ENCODE measurements around the gene MIGA2.

MIGA2 gene

DNA sequence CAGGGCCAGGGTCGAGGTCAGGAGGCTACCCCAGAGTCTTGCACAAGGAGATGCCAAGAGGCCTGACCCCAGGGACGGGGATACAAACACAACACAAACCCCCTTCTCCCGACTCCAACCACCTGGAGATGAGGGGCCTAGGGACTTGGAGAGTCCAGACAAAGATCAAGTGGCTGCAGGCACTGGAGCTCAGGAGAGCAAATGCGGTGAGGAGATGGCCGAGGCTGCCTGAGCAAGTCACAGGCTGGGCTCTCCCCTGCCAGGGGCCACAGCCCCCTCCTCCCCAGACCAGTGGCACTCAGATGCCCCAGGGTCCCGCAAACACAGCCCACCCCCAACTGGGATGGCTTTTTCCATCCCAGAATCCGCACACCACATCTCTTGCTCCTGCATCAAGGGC lies 24.1 kb upstream of the MIGA2 start:
- WGBS = 94% methylated on average over 6 of the region's 7 CpGs
- no peak overlapping the region for H3K9ac ChIP-seq (ENCODE audit: low read length)

DNA sequence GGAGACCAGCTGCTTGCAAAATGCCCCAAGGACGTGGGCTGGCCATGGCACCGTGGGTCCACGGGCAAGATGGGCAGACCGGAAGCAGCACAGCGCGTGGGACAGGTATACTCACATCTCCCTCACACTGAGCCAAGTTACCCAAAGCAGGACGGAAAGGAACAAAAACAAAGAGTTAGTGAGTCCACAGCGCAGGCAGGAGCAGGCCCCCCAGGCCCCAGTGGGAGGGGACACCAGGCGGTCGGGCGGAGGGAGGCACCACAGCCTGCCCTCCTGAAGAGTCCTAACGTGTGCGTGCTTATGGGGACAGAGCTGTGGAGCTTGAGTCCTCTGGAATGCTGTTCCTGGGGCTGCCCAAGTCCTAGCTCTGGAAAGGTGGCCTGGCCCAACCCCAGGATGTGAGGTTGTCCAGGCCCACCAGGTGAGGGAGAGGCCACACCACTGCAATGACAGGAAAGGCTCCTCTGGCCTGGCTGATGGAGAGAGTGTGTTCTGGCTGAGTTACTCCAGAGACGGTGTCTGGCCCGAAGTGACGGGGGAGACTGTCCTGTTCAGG lies 23.5 kb upstream of the MIGA2 start:
- Histone ChIP-seq H2AK5ac (ENCODE audit: low read length, severe bottlenecking) (no peak overlapping the region), H2AFZ (ENCODE audit: low read depth, low read length) (no peak overlapping the region), H3K9me3 (ENCODE audit: control insufficient read depth, low read length) (no peaks in the 10 kb centered on the region), H4K91ac (ENCODE audit: low read length) (peak overlapping the region; percentile 41), H3K4ac (ENCODE audit: low read depth in 1 of 2, low read length in 2 of 2) (no peak overlapping the region), H3K27ac (ENCODE audit: low read length, poor library complexity, severe bottlenecking) (no peak overlapping the region), H3K27me3 (ENCODE audit: control insufficient read depth in 1 of 2, insufficient read depth in 1 of 2, low read length in 2 of 2) (no peaks in the 10 kb centered on the region), H3K14ac (ENCODE audit: low read length in 2 of 2) (no peak overlapping the region), H3K18ac (ENCODE audit: low read depth in 1 of 2, low read length in 2 of 2) (no peak overlapping the region), H2BK5ac (ENCODE audit: low read depth, low read length, poor library complexity, severe bottlenecking) (no peak overlapping the region), H2BK12ac (ENCODE audit: low read length in 2 of 2) (no peak overlapping the region), H2BK120ac (ENCODE audit: low read depth, low read length) (no peak overlapping the region), H3K9ac (ENCODE audit: low read length) (no peak overlapping the region), H3K36me3 (ENCODE audit: control insufficient read depth in 1 of 2, insufficient read depth in 2 of 2, low read depth in 1 of 2, low read length in 2 of 2) (peaks cover 38 to 69% of the 10 kb centered on the region in 2 experiments), H3K4me2 (ENCODE audit: low read length, poor library complexity, severe bottlenecking) (no peak overlapping the region), H4K8ac (ENCODE audit: low read length) (no peak overlapping the region), H3K4me1 (ENCODE audit: control insufficient read depth, insufficient read depth, low read depth, low read length) (peaks cover 8% of the 10 kb centered on the region), H3K23ac (ENCODE audit: low read length in 2 of 2) (no peak overlapping the region), H3K79me1 (replicated peaks; ENCODE audit: low read length, poor library complexity, severe bottlenecking) (peaks cover 28% of the 10 kb centered on the region), H3K4me3 (ENCODE audit: insufficient read depth in 1 of 2, low read depth in 1 of 2, low read length in 2 of 2) (no peak overlapping the region), H2BK15ac (ENCODE audit: low read depth, poor library complexity, severe bottlenecking) (no peak overlapping the region)
- 97% methylated on average over 15 of the region's 16 CpGs for WGBS
- no peak for DNase-seq

More for the DNA sequence above, 24.1 kb upstream of the MIGA2 start:
- Histone ChIP-seq H3K4me1 (ENCODE audit: control insufficient read depth, insufficient read depth, low read depth, low read length) (peaks cover 8% of the 10 kb centered on the region), H3K27ac (ENCODE audit: low read length, poor library complexity, severe bottlenecking) (no peak overlapping the region), H3K36me3 (ENCODE audit: control insufficient read depth in 1 of 2, insufficient read depth in 2 of 2, low read depth in 1 of 2, low read length in 2 of 2) (peaks cover 41 to 75% of the 10 kb centered on the region in 2 experiments), H3K4me3 (ENCODE audit: insufficient read depth in 1 of 2, low read depth in 1 of 2, low read length in 2 of 2) (no peak overlapping the region), H3K4ac (ENCODE audit: low read depth in 1 of 2, low read length in 2 of 2) (no peak overlapping the region), H2AFZ (ENCODE audit: low read depth, low read length) (no peak overlapping the region), H3K79me1 (replicated peaks; ENCODE audit: low read length, poor library complexity, severe bottlenecking) (peaks cover 28% of the 10 kb centered on the region), H3K4me2 (ENCODE audit: low read length, poor library complexity, severe bottlenecking) (no peak overlapping the region), H2BK5ac (ENCODE audit: low read depth, low read length, poor library complexity, severe bottlenecking) (no peak overlapping the region), H2BK15ac (ENCODE audit: low read depth, poor library complexity, severe bottlenecking) (no peak overlapping the region), H2AK5ac (ENCODE audit: low read length, severe bottlenecking) (no peak overlapping the region), H3K18ac (ENCODE audit: low read depth in 1 of 2, low read length in 2 of 2) (no peak overlapping the region), H3K9me3 (ENCODE audit: control insufficient read depth, low read length) (no peaks in the 10 kb centered on the region), H3K27me3 (ENCODE audit: control insufficient read depth in 1 of 2, insufficient read depth in 1 of 2, low read length in 2 of 2) (no peaks in the 10 kb centered on the region), H4K8ac (ENCODE audit: low read length) (no peak overlapping the region), H2BK12ac (ENCODE audit: low read length in 2 of 2) (no peak overlapping the region), H4K91ac (ENCODE audit: low read length) (no peak overlapping the region), H2BK120ac (ENCODE audit: low read depth, low read length) (no peak overlapping the region), H3K14ac (ENCODE audit: low read length in 2 of 2) (no peak overlapping the region), H3K23ac (ENCODE audit: low read length in 2 of 2) (no peak overlapping the region)
- no peak for DNase-seq

DNA sequence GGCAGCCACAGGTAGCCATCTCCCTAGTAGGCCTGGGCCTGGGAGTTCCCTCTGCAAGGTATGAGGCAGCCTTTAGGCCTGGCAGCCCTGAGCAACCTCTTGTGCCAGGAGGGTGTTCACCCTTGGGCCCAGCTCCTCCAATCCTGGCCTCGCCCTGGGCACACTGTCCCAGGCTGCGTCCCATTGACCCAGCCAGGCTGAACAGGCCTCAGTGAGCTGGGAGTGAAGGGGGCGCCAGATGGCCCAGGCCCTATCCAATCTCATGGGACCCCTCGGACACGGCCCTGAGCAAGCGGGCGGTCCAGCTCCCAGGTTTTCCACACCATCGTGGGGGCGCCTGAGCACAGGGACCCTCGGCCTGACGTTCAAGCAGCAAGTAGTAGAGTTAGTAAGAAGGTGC lies 22.8 kb upstream of the MIGA2 start:
- no peak overlapping the region for H4K8ac ChIP-seq (ENCODE audit: low read length)
- 96% methylated on average over 11 of the region's 11 CpGs for WGBS
- H3K79me1 ChIP-seq (replicated peaks; ENCODE audit: low read length, poor library complexity, severe bottlenecking) = peaks cover 27% of the 10 kb centered on the region
- no peak overlapping the region for H2AFZ ChIP-seq (ENCODE audit: low read depth, low read length)
- no peak overlapping the region for H3K18ac ChIP-seq (ENCODE audit: low read depth in 1 of 2, low read length in 2 of 2)
- H2BK15ac ChIP-seq (ENCODE audit: low read depth, poor library complexity, severe bottlenecking) = no peak overlapping the region
- no peak overlapping the region for H2BK12ac ChIP-seq (ENCODE audit: low read length in 2 of 2)
- H3K14ac ChIP-seq (ENCODE audit: low read length in 2 of 2) = no peak overlapping the region
- no peak overlapping the region for H3K27ac ChIP-seq (ENCODE audit: low read length, poor library complexity, severe bottlenecking)
- no peak overlapping the region for H2AK5ac ChIP-seq (ENCODE audit: low read length, severe bottlenecking)
- no peak overlapping the region for H3K9ac ChIP-seq (ENCODE audit: low read length)
- H3K36me3 ChIP-seq (ENCODE audit: control insufficient read depth in 1 of 2, insufficient read depth in 2 of 2, low read depth in 1 of 2, low read length in 2 of 2) = peaks cover 34 to 62% of the 10 kb centered on the region in 2 experiments
- H3K27me3 ChIP-seq (ENCODE audit: control insufficient read depth in 1 of 2, insufficient read depth in 1 of 2, low read length in 2 of 2) = no peaks in the 10 kb centered on the region
- H3K9me3 ChIP-seq (ENCODE audit: control insufficient read depth, low read length) = no peaks in the 10 kb centered on the region
- H2BK5ac ChIP-seq (ENCODE audit: low read depth, low read length, poor library complexity, severe bottlenecking) = no peak overlapping the region
- no peak for DNase-seq
- H3K4me1 ChIP-seq (ENCODE audit: control insufficient read depth, insufficient read depth, low read depth, low read length) = peaks cover 6% of the 10 kb centered on the region
- no peak overlapping the region for H3K23ac ChIP-seq (ENCODE audit: low read length in 2 of 2)
- H3K4me2 ChIP-seq (ENCODE audit: low read length, poor library complexity, severe bottlenecking) = no peak overlapping the region
- H3K4ac ChIP-seq (ENCODE audit: low read depth in 1 of 2, low read length in 2 of 2) = no peak overlapping the region
- no peak overlapping the region for H4K91ac ChIP-seq (ENCODE audit: low read length)
- H3K4me3 ChIP-seq (ENCODE audit: insufficient read depth in 1 of 2, low read depth in 1 of 2, low read length in 2 of 2) = no peak overlapping the region
- H2BK120ac ChIP-seq (ENCODE audit: low read depth, low read length) = no peak overlapping the region

DNA sequence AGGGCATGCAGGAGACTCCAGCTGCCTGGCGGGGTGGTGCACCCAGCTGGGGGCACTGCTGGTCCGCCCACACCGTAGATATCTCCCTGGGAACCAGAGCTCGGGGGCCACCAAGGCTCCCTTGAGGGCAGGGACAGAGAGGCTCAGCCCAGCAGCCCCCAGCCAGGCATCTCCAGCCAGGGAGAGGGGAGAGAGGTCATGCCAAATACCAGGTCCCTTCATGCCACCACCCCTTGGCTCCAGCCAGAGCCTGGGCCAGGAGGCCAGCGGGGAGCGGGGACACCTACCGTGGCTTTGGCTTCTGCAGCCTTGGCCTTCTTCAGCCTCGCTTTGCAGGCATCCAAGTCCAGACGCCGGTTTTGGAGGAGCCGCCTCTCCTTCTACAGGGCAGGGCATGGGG lies 22.3 kb upstream of the MIGA2 start:
- H2BK12ac ChIP-seq (ENCODE audit: low read length in 2 of 2) = no peak overlapping the region
- no peaks in the 10 kb centered on the region for H3K27me3 ChIP-seq (ENCODE audit: control insufficient read depth in 1 of 2, insufficient read depth in 1 of 2, low read length in 2 of 2)
- H2BK120ac ChIP-seq (ENCODE audit: low read depth, low read length) = no peak overlapping the region
- H3K4me2 ChIP-seq (ENCODE audit: low read length, poor library complexity, severe bottlenecking) = no peak overlapping the region
- H4K8ac ChIP-seq (ENCODE audit: low read length) = no peak overlapping the region
- H3K27ac ChIP-seq (ENCODE audit: low read length, poor library complexity, severe bottlenecking) = no peak overlapping the region
- no peak overlapping the region for H3K18ac ChIP-seq (ENCODE audit: low read depth in 1 of 2, low read length in 2 of 2)
- H3K14ac ChIP-seq (ENCODE audit: low read length in 2 of 2) = no peak overlapping the region
- no peak overlapping the region for H2BK5ac ChIP-seq (ENCODE audit: low read depth, low read length, poor library complexity, severe bottlenecking)
- no peaks in the 10 kb centered on the region for H3K9me3 ChIP-seq (ENCODE audit: control insufficient read depth, low read length)
- H3K79me1 ChIP-seq (replicated peaks; ENCODE audit: low read length, poor library complexity, severe bottlenecking) = peaks cover 30% of the 10 kb centered on the region
- 97% methylated on average over 11 of the region's 11 CpGs for WGBS
- no peak overlapping the region for H2AK5ac ChIP-seq (ENCODE audit: low read length, severe bottlenecking)
- DNase-seq = no peak
- H3K36me3 ChIP-seq (ENCODE audit: control insufficient read depth in 1 of 2, insufficient read depth in 2 of 2, low read depth in 1 of 2, low read length in 2 of 2) = peaks cover 31 to 61% of the 10 kb centered on the region in 2 experiments
- H2AFZ ChIP-seq (ENCODE audit: low read depth, low read length) = no peak overlapping the region
- no peak overlapping the region for H3K23ac ChIP-seq (ENCODE audit: low read length in 2 of 2)
- peaks cover 5% of the 10 kb centered on the region for H3K4me1 ChIP-seq (ENCODE audit: control insufficient read depth, insufficient read depth, low read depth, low read length)
- H2BK15ac ChIP-seq (ENCODE audit: low read depth, poor library complexity, severe bottlenecking) = no peak overlapping the region
- no peak overlapping the region for H4K91ac ChIP-seq (ENCODE audit: low read length)
- H3K4me3 ChIP-seq (ENCODE audit: insufficient read depth in 1 of 2, low read depth in 1 of 2, low read length in 2 of 2) = no peak overlapping the region
- H3K4ac ChIP-seq (ENCODE audit: low read depth in 1 of 2, low read length in 2 of 2) = no peak overlapping the region
- H3K9ac ChIP-seq (ENCODE audit: low read length) = no peak overlapping the region

Data from mesenchymal stem cell (in vitro differentiated cells and primary cell).